HEK293T (cell line): ENCODE results near the gene CLEC2B.

Experiments
- CTCF ChIA-PET: fragments of 350-600 bp; formaldehyde crosslinking; extraction: SDS; loops from one replicate; lab custom pipeline; 2021; ENCODE audit warnings: antibody characterized with exemption, inconsistent platforms; lab: Yijun Ruan, JAX
- POLR2A ChIA-PET: fragments of 350-600 bp; formaldehyde crosslinking; extraction: SDS; loops from one replicate; lab custom pipeline; 2020; ENCODE audit warnings: antibody characterized with exemption, inconsistent platforms; lab: Yijun Ruan, JAX
- DNase-seq: peaks from one replicate; pipeline ENCODE4 v3.0.0; 2012; ENCODE audit warnings: mixed read lengths; ENCODE audit errors: extremely low spot score
- ARNT ChIP-seq: fragments of 450-650 bp; IDR thresholded peaks from 2 replicates; pipeline ENCODE4 v1.6.1; 2017; ENCODE audit warnings: mild to moderate bottlenecking
- BHLHE40 ChIP-seq: fragments of 450-650 bp; IDR thresholded peaks from 2 replicates; pipeline ENCODE4 v1.6.1; 2016; ENCODE audit warnings: mild to moderate bottlenecking, moderate library complexity, borderline replicate concordance
- CTBP1 ChIP-seq: fragments of 450-650 bp; IDR thresholded peaks from 2 replicates; pipeline ENCODE4 v1.6.1; 2016; ENCODE audit warnings: borderline replicate concordance
- ELF4 ChIP-seq: fragments of 450-650 bp; IDR thresholded peaks from 2 replicates; pipeline ENCODE4 v1.6.1; 2017; ENCODE audit warnings: antibody characterized with exemption
- FOXA1 ChIP-seq: fragments of 450-650 bp; IDR thresholded peaks from 2 replicates; pipeline ENCODE4 v1.6.1; 2016; ENCODE audit warnings: mild to moderate bottlenecking
- FOXK2 ChIP-seq: fragments of 450-650 bp; IDR thresholded peaks from 2 replicates; pipeline ENCODE4 v1.6.1; 2016; ENCODE audit warnings: mild to moderate bottlenecking
- FOXM1 ChIP-seq: fragments of 450-650 bp; IDR thresholded peaks from 2 replicates; pipeline ENCODE4 v1.6.1; 2017; ENCODE audit warnings: mild to moderate bottlenecking, borderline replicate concordance
- HDGF ChIP-seq: fragments of 450-650 bp; IDR thresholded peaks from 2 replicates; pipeline ENCODE4 v1.6.1; 2017; ENCODE audit warnings: antibody characterized with exemption, borderline replicate concordance
- L3MBTL2 ChIP-seq: fragments of 450-650 bp; conservative IDR thresholded peaks from 2 replicates; pipeline ENCODE4 v1.6.1; 2016; ENCODE audit warnings: mild to moderate bottlenecking
- LEF1 ChIP-seq: fragments of 450-650 bp; IDR thresholded peaks from 2 replicates; pipeline ENCODE4 v1.6.1; 2017; ENCODE audit warnings: mild to moderate bottlenecking, borderline replicate concordance
- NFRKB ChIP-seq: fragments of 450-650 bp; IDR thresholded peaks from 2 replicates; pipeline ENCODE4 v1.6.1; 2016; ENCODE audit warnings: mild to moderate bottlenecking, moderate library complexity
- PKNOX1 ChIP-seq: fragments of 450-650 bp; IDR thresholded peaks from 2 replicates; pipeline ENCODE4 v1.6.1; 2016
- SP1 ChIP-seq: fragments of 450-650 bp; IDR thresholded peaks from 2 replicates; pipeline ENCODE4 v1.6.1; 2017
- SUZ12 ChIP-seq: fragments of 450-650 bp; IDR thresholded peaks from 2 replicates; pipeline ENCODE4 v1.6.1; 2016; ENCODE audit warnings: mild to moderate bottlenecking
- TARDBP ChIP-seq: fragments of 450-650 bp; IDR thresholded peaks from 2 replicates; pipeline ENCODE4 v1.6.1; 2016
- ZNF384 ChIP-seq: fragments of 450-650 bp; IDR thresholded peaks from 2 replicates; pipeline ENCODE4 v1.6.1; 2016

Gene CLEC2B

DNA sequence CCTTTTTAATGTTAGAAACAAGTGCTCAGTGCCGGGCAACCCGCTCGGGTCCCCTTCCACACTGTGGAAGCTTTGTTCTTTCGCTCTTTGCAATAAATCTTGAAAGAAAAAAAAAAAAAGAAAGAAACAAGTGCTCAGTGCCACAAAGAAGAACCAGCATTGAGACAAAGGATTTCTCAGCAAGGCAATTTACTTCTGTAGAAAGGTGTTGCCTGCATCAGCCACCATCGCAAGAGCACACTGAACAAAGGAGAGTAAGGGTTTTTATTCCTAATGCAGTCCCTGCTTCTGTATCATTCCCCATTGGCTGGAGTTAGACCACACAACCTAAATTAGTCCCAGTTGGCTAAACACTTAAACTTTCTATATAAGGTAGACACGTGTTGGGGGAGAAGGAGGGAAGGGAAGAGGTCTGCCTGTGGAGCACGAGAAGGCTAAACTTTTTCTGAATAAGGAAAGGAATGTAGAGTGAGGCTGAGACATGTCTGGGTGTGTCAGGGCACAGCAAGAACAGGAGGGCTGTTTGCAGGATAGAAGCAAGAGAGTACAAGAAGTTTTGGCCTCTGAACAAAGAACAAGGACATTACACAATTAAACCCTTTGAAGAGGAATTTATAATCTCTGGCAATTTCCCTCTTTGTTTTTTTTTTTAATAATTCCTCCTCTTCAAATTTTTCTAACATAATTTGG is 33.5 kb upstream of the CLEC2B start:
- POLR2A ChIA-PET, result no interaction called here
- TF ChIP-seq FOXK2 (no peak), BHLHE40 (no peak)
- DNase-seq, result no peak
- CTCF ChIA-PET, result no interaction called here

- no peak for TF ChIP-seq HDGF
- TF ChIP-seq SUZ12, result no peak
- ChIA-PET POLR2A (no interaction called here), CTCF (no interaction called here)
- no peak for DNase-seq
Measured at GRCh38 chr12:9900930-9901329, 31.8 kb upstream of the CLEC2B start.

- CTCF ChIA-PET, result no interaction called here
- no peak for DNase-seq
Measured at GRCh38 chr12:9899209-9899608, 30.1 kb upstream of the CLEC2B start.

DNA sequence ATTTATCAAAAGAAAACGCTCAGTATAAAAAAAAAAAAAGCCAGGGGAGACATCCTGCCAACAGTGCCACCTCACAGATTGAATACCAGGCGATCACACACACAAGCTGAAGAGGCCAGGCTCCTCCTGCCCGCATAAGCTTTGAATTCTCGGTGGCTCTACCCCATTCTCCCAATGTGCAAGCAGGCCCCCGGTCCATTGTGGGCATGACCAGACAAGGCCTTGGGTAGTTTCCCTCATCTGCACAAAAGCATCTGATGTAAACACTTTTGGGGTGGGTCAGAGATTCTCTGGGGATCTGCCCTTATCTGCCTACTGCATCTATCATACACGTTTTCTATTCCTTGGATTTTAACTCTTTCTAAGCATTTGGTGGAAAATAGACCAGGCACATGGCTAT is 28.4 kb upstream of the CLEC2B start:
- no peak for DNase-seq
- ChIA-PET CTCF (no interaction called here), POLR2A (no interaction called here)
- TF ChIP-seq ZNF384 (no peak), PKNOX1 (no peak), CTBP1 (no peak), ARNT (no peak), SUZ12 (no peak), BHLHE40 (no peak)

More at GRCh38 chr12:9899209-9899608, 30.1 kb upstream of the CLEC2B start:
- POLR2A ChIA-PET, result no interaction called here
- TF ChIP-seq ZNF384, result no peak
- TF ChIP-seq TARDBP, result no peak

GRCh38 chr12:9895215-9895971 is 26.2 kb upstream of the CLEC2B start:
- CTCF ChIA-PET, result no interaction called here
- TF ChIP-seq ARNT (no peak), TARDBP (no peak), ZNF384 (no peak), FOXA1 (no peak), FOXM1 (no peak), ELF4 (no peak), HDGF (no peak), FOXK2 (no peak), CTBP1 (no peak), SP1 (no peak), SUZ12 (no peak), NFRKB (no peak), L3MBTL2 (no peak), LEF1 (no peak), BHLHE40 (no peak)
- POLR2A ChIA-PET, result no interaction called here
- no peak for DNase-seq

DNA sequence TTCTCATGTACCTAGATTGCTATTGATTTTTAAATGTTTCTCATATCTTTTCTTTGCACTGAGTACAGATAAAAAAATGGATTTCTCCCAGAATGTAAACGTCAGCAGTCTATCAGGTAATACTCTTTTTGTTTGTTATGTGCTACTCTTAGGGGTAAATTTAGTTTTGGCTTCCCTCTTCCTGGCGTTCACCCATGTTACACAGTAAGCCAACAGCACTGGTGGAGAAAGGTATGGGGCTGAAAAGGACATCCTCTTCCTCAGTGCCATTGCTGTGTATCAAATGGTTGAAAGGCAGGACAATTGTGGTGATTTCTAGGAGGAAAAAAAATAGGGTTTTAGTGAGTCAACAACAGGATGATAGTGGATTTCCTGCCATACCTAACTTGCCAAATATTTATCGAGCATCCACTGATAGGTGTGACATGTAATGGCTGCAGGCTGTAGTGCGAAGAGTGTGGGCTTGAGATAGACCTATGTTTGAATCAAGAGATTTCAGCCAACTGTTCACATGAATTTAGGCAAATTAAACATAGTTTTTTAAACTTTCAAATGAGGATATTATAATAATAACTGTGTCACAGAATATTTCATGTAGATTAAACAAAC is 19.6 kb upstream of the CLEC2B start:
- no peak for TF ChIP-seq BHLHE40
- TF ChIP-seq HDGF, result no peak
- no peak for TF ChIP-seq TARDBP
- no peak for TF ChIP-seq ZNF384
- no peak for DNase-seq
- CTCF ChIA-PET, result no interaction called here
- POLR2A ChIA-PET, result no interaction called here

GRCh38 chr12:9883175-9883574 is 14.0 kb upstream of the CLEC2B start:
- TF ChIP-seq SP1 (no peak), ARNT (no peak), ZNF384 (no peak), FOXA1 (no peak), FOXK2 (no peak), LEF1 (no peak), ELF4 (no peak), SUZ12 (no peak), PKNOX1 (no peak), NFRKB (no peak), L3MBTL2 (no peak), CTBP1 (no peak), BHLHE40 (no peak), TARDBP (no peak), FOXM1 (no peak), HDGF (no peak)
- CTCF ChIA-PET, result no interaction called here
- POLR2A ChIA-PET, result no interaction called here
- no peak for DNase-seq
